Testis (tissue), 3 donors: ENCODE results near the gene RAB11FIP5. TPM values are rescaled to one million over a fixed set of nuclear protein-coding genes. Genes with fewer than 3 reads are reported as not detected.

Experiments used
- DNase-seq: peaks from one replicate; pipeline ENCODE4 v3.0.0-alpha.2; 2019
- H3K27ac ChIP-seq, 2 donors: fragments of 200-600 bp; sonication (generic); one replicate each; pipeline ENCODE4 v1.5.1; 2019
- H3K27me3 ChIP-seq: fragments of 200-600 bp; sonication (generic); one replicate; pipeline ENCODE4 v1.5.1; 2019
- H3K36me3 ChIP-seq: fragments of 200-600 bp; sonication (generic); one replicate; pipeline ENCODE4 v1.5.1; 2017; ENCODE audit warnings: low read depth; ENCODE audit errors: missing control alignments
- H3K4me1 ChIP-seq: fragments of 200-600 bp; sonication (generic); one replicate; pipeline ENCODE4 v1.5.1; 2019
- H3K4me3 ChIP-seq, 2 donors: fragments of 200-600 bp; sonication (generic); one replicate each; pipeline ENCODE4 v1.5.1; 2017 to 2019
- H3K9me3 ChIP-seq: fragments of 200-600 bp; sonication (generic); one replicate; pipeline ENCODE4 v1.5.1; 2017
- CTCF ChIP-seq, 3 experiments: fragments of 450-650 bp in 2 of 3; fragments of 200-600 bp in 1 of 3; sonication (generic) in 1 of 3; IDR thresholded peaks; one replicate each; pipeline ENCODE4 v1.5.1; 2016 to 2019; ENCODE audit warnings: antibody characterized with exemption in 3 of 3, mild to moderate bottlenecking in 2 of 3, moderate library complexity in 1 of 3
- POLR2A ChIP-seq: fragments of 450-650 bp; IDR thresholded peaks from one replicate; pipeline ENCODE4 v1.6.1; 2017; ENCODE audit warnings: antibody characterized with exemption, mild to moderate bottlenecking, moderate library complexity
- WGBS, 2 donors: methylation state at CpG; one replicate each; pipeline ENCODE4 v1.1.5; 2018; 5-methylcytosine and 5-hydroxymethylcytosine counted together
- intact Hi-C: fragments of 100-400 bp; cut with DNase I; formaldehyde crosslinking; loops from one replicate; pipeline ENCODE4 v1.15.1; 2023; ENCODE audit warnings: low total_unique reads
- polyA plus RNA-seq: library from polyadenylated mRNA; stranded (reverse); fragments of 350-450 nt; fragmentation: Illumina TruSeq; extraction: RNeasy Lipid Tissue Mini Kit (QIAGEN cat#74804); gene quantifications from one replicate; pipeline ENCODE4 v1.2.3, GENCODE V29; 2014; ENCODE audit warnings: low read depth, low replicate concordance; ENCODE audit not compliant: insufficient read depth
- total RNA-seq, 2 donors: library from RNA; depleted of rRNA; stranded (reverse); fragments of >200 nt; gene quantifications; one replicate each; pipeline ENCODE4 v1.2.3, GENCODE V29; 2016

Gene RAB11FIP5
- total and polyA plus RNA-seq, 3 donors from 2014 or later = 108 to 332 (median 168) TPM

- no peak overlapping the region for H3K4me3 ChIP-seq
- TF ChIP-seq POLR2A (no peak), CTCF (IDR thresholded peaks at IDR 0.05) (no peak)
- no peaks in the 10 kb centered on the region for H3K9me3 ChIP-seq
- no peaks in the 10 kb centered on the region for H3K27me3 ChIP-seq
- 91 to 95% methylated on average over 2 of the region's 2 CpGs for WGBS, 2 donors
- no peak for DNase-seq
- H3K27ac ChIP-seq = no peak overlapping the region
- intact Hi-C loops = no loop called here
- no peaks in the 10 kb centered on the region for H3K36me3 ChIP-seq
- no peaks in the 10 kb centered on the region for H3K4me1 ChIP-seq
Measured at GRCh38 chr2:73141896-73142295, 29.1 kb upstream of the RAB11FIP5 start.

- 79 to 86% methylated on average over 2 of the region's 2 CpGs for WGBS, 2 donors
- Histone ChIP-seq H3K36me3 (no peaks in the 10 kb centered on the region), H3K27me3 (no peaks in the 10 kb centered on the region), H3K4me3 (no peak overlapping the region), H3K27ac (no peak overlapping the region), H3K4me1 (no peaks in the 10 kb centered on the region), H3K9me3 (no peaks in the 10 kb centered on the region)
- no peak for DNase-seq
- TF ChIP-seq CTCF (IDR thresholded peaks at IDR 0.05) = no peak
- no peak for TF ChIP-seq POLR2A
- intact Hi-C loops = no loop called here
Measured at GRCh38 chr2:73135236-73135635, 22.5 kb upstream of the RAB11FIP5 start.

GRCh38 chr2:73134471-73134870 lies 21.7 kb upstream of the RAB11FIP5 start:
- intact Hi-C loops = no loop called here
- H3K9me3 ChIP-seq = no peaks in the 10 kb centered on the region
- H3K36me3 ChIP-seq = no peaks in the 10 kb centered on the region
- no peaks in the 10 kb centered on the region for H3K4me1 ChIP-seq
- no peak overlapping the region for H3K27ac ChIP-seq
- no peak for TF ChIP-seq POLR2A
- no peak for TF ChIP-seq CTCF (IDR thresholded peaks at IDR 0.05)
- no peaks in the 10 kb centered on the region for H3K27me3 ChIP-seq
- H3K4me3 ChIP-seq = no peak overlapping the region
- WGBS, 2 donors = 86 to 92% methylated on average over 4 of the region's 4 CpGs
- no peak for DNase-seq

GRCh38 chr2:73133566-73134197 lies 20.9 kb upstream of the RAB11FIP5 start:
- no peak for DNase-seq
- intact Hi-C loops = no loop called here

More at GRCh38 chr2:73133566-73134197, 20.9 kb upstream of the RAB11FIP5 start:
- TF ChIP-seq POLR2A (no peak), CTCF (IDR thresholded peaks at IDR 0.05) (no peak)
- Histone ChIP-seq H3K4me3 (no peak overlapping the region), H3K27ac (no peak overlapping the region), H3K9me3 (no peaks in the 10 kb centered on the region), H3K36me3 (no peaks in the 10 kb centered on the region), H3K4me1 (no peaks in the 10 kb centered on the region), H3K27me3 (no peaks in the 10 kb centered on the region)
- 31 to 59% methylated on average over 4 of the region's 4 CpGs for WGBS, 2 donors
